Erythroblast (primary cell): ENCODE results near the gene CNOT6L.

ENCODE experiments used
- GATA1 ChIP-seq: IDR thresholded peaks from 2 replicates; pipeline ENCODE4 v1.6.1; 2011; ENCODE audit warnings: low read depth, mild to moderate bottlenecking, control low read depth, low read length, moderate library complexity
- POLR2A ChIP-seq: IDR thresholded peaks from 2 replicates; pipeline ENCODE4 v1.6.1; 2011; ENCODE audit warnings: mild to moderate bottlenecking, low read length

DNA sequence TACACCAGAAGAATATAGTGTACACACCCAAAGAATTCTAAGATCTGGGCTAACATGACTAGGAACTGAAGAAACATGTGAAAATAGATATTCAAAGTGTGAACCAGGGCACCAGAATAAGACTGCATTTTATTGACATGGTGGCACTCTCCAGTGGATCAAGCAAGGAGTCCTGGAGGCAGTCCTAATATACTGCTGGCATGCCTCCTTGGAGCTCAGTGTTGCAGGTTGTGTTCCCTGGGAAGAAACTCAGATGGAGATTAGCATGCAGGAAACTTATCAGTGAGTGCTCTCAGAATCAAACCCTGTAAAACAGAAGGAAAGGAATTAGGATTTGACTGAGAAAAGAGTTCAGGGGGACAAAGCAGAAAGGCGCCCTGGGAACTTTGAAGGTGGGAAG is 108.5 kb downstream of the CNOT6L start:
- TF ChIP-seq POLR2A (no peak), GATA1 (no peak)
